ENCODE results near the gene TAF11.
"Not testable (repeated sequence)": the region's sequence is repeated elsewhere in the genome, so short reads cannot be mapped to it uniquely, and the experiment has no call there.

Gene TAF11

GRCh38 chr6:34890533-34890925 is 2.7 kb upstream of the TAF11 start:
- no peaks in the 10 kb centered on the region for H3K36me3 ChIP-seq (ENCODE audit: control insufficient read depth, insufficient read depth, low read length)
- no peaks in the 10 kb centered on the region for H3K27me3 ChIP-seq (replicated peaks; ENCODE audit: control insufficient read depth, insufficient read depth, low read length)
- TF ChIP-seq, protein P1, sequence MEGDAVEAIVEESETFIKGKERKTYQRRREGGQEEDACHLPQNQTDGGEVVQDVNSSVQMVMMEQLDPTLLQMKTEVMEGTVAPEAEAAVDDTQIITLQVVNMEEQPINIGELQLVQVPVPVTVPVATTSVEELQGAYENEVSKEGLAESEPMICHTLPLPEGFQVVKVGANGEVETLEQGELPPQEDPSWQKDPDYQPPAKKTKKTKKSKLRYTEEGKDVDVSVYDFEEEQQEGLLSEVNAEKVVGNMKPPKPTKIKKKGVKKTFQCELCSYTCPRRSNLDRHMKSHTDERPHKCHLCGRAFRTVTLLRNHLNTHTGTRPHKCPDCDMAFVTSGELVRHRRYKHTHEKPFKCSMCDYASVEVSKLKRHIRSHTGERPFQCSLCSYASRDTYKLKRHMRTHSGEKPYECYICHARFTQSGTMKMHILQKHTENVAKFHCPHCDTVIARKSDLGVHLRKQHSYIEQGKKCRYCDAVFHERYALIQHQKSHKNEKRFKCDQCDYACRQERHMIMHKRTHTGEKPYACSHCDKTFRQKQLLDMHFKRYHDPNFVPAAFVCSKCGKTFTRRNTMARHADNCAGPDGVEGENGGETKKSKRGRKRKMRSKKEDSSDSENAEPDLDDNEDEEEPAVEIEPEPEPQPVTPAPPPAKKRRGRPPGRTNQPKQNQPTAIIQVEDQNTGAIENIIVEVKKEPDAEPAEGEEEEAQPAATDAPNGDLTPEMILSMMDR (IDR thresholded peaks at IDR 0.05; ENCODE audit: insufficient read depth, low read length, poor library complexity, severe bottlenecking) = no peak
- no peak for DNase-seq (ENCODE audit: extremely low read depth, insufficient read length)
- H3K4me3 ChIP-seq (replicated peaks; ENCODE audit: low read depth, low read length) = no peak overlapping the region

- Histone ChIP-seq H3K36me3 (ENCODE audit: control insufficient read depth, insufficient read depth, low read length) (no peaks in the 10 kb centered on the region), H3K4me3 (replicated peaks; ENCODE audit: low read depth, low read length) (peak within 1 kb of the TSS; percentile 81)
- TF ChIP-seq, protein P1 (IDR thresholded peaks at IDR 0.05; ENCODE audit: insufficient read depth, low read length, poor library complexity, severe bottlenecking) = no peak
Measured at GRCh38 chr6:34888874-34889555, 1.2 kb upstream of the TAF11 start, which contains the start of gene ANKS1A. TSS of gene ANKS1A (plus strand) at chr6:34889255. CDS start at chr6:34889403, 148 bp downstream.

GRCh38 chr6:34888514-34888856 is 643 bp upstream of the TAF11 start:
- H3K36me3 ChIP-seq (ENCODE audit: control insufficient read depth, insufficient read depth, low read length) = no peaks in the 10 kb centered on the region
- no peaks in the 10 kb centered on the region for H3K27me3 ChIP-seq (replicated peaks; ENCODE audit: control insufficient read depth, insufficient read depth, low read length)
- no peak for DNase-seq (ENCODE audit: extremely low read depth, insufficient read length)
- TF ChIP-seq, protein P1 (IDR thresholded peaks at IDR 0.05; ENCODE audit: insufficient read depth, low read length, poor library complexity, severe bottlenecking) = no peak
- peak overlapping the region; percentile 81 for H3K4me3 ChIP-seq (replicated peaks; ENCODE audit: low read depth, low read length)

More at GRCh38 chr6:34888874-34889555, 1.2 kb upstream of the TAF11 start, which contains the start of gene ANKS1A:
- peak; percentile 88 for DNase-seq (ENCODE audit: extremely low read depth, insufficient read length)
- H3K27me3 ChIP-seq (replicated peaks; ENCODE audit: control insufficient read depth, insufficient read depth, low read length) = no peaks in the 10 kb centered on the region

- not testable (repeated sequence) for H3K36me3 ChIP-seq (ENCODE audit: control insufficient read depth, insufficient read depth, low read length); H3K27me3 ChIP-seq (replicated peaks; ENCODE audit: control insufficient read depth, insufficient read depth, low read length); H3K4me3 ChIP-seq (replicated peaks; ENCODE audit: low read depth, low read length); DNase-seq (ENCODE audit: extremely low read depth, insufficient read length)
Measured at GRCh38 chr6:34885837-34886236, 2.0 kb downstream of the TAF11 start.

GRCh38 chr6:34884996-34885395 is 2.8 kb downstream of the TAF11 start:
- TF ChIP-seq, protein P1 (IDR thresholded peaks at IDR 0.05; ENCODE audit: insufficient read depth, low read length, poor library complexity, severe bottlenecking) = no peak
- no peak overlapping the region for H3K4me3 ChIP-seq (replicated peaks; ENCODE audit: low read depth, low read length)
- H3K27me3 ChIP-seq (replicated peaks; ENCODE audit: control insufficient read depth, insufficient read depth, low read length) = no peaks in the 10 kb centered on the region
- no peaks in the 10 kb centered on the region for H3K36me3 ChIP-seq (ENCODE audit: control insufficient read depth, insufficient read depth, low read length)
- DNase-seq (ENCODE audit: extremely low read depth, insufficient read length) = no peak

DNA sequence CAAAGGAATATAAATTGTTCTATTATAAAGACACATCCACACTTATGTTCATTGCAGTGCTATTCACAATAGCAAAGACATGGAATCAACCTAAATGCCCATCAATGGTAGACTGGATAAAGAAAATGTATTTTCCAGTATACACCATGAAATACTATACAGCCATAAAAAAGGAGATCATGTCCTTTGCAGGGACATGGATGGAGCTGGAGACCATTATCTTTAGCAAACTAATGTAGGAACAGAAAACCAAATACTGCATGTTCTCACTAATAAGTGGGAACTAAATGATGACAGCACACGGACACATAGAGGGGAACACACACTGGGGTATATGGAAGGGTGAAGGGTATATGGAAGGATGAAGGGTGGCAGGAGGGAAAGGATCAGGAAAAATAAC is 3.8 kb downstream of the TAF11 start:
- DNase-seq (ENCODE audit: extremely low read depth, insufficient read length); H3K36me3 ChIP-seq (ENCODE audit: control insufficient read depth, insufficient read depth, low read length); H3K27me3 ChIP-seq (replicated peaks; ENCODE audit: control insufficient read depth, insufficient read depth, low read length); H3K4me3 ChIP-seq (replicated peaks; ENCODE audit: low read depth, low read length): not testable (repeated sequence)

All from GM06990 (cell line).